Muscle of back (tissue), 11 donors: ENCODE data around the gene NOTUM. TPM values are rescaled to one million over a fixed set of nuclear protein-coding genes. Genes with fewer than 3 reads are reported as not detected.
A peak's percentile ranks its signal among the peaks of the same experiment; 100 is the strongest.

Experiments
- DNase-seq, 3 donors: peaks; one replicate each; pipeline versions ENCODE4 v3.0.0 to v3.0.0-alpha.2; 2013
- polyA plus RNA-seq, 10 donors: library from polyadenylated mRNA; unstranded; fragments of 120-200 nt; gene quantifications; one replicate each; pipeline ENCODE4 v1.2.1, GENCODE V29; 2013; ENCODE audit not compliant: insufficient read length in 10 of 10

Gene NOTUM
- polyA plus RNA-seq, 10 donors = 1.5 to 4.2 (median 2.8) TPM

- peak; percentile 77 to 91 (median 90) for DNase-seq
Measured at GRCh38 chr17:81911277-81911961, 49.6 kb downstream of the NOTUM start, which contains the start of gene PCYT2. PCYT2 (minus strand) TSS chr17:81911399; CDS start chr17:81911355, 44 bp downstream.

- no peak for DNase-seq
Measured at GRCh38 chr17:81910840-81911276, 50.1 kb downstream of the NOTUM start.

- DNase-seq = no peak
Measured at GRCh38 chr17:81909966-81910839, 50.8 kb downstream of the NOTUM start.

- DNase-seq = no peak
Measured at GRCh38 chr17:81909231-81909630, 51.8 kb downstream of the NOTUM start.

- DNase-seq = no peak
Measured at GRCh38 chr17:81908793-81909192, 52.2 kb downstream of the NOTUM start.

- DNase-seq = no peak
Measured at GRCh38 chr17:81907219-81908145, 53.5 kb downstream of the NOTUM start.

- no peak for DNase-seq
Measured at GRCh38 chr17:81906476-81907218, 54.3 kb downstream of the NOTUM start.

- DNase-seq = no peak
Measured at GRCh38 chr17:81905993-81906392, 55.0 kb downstream of the NOTUM start.

- no peak for DNase-seq
Measured at GRCh38 chr17:81905424-81905875, 55.5 kb downstream of the NOTUM start.

- no peak for DNase-seq
Measured at GRCh38 chr17:81904600-81905423, 56.2 kb downstream of the NOTUM start.

- DNase-seq = no peak
Measured at GRCh38 chr17:81903896-81904599, 56.9 kb downstream of the NOTUM start.

- no peak for DNase-seq
Measured at GRCh38 chr17:81903415-81903831, 57.6 kb downstream of the NOTUM start.

- DNase-seq = no peak
Measured at GRCh38 chr17:81902653-81903414, 58.2 kb downstream of the NOTUM start.

Other genes with a start within 250 kb of the NOTUM start
- 1 to 10 TPM; 1.7 to 4.9 (median 3.7) TPM for gene SLC25A10, start 248.9 kb downstream of the NOTUM start, polyA plus RNA-seq
- under 1 TPM in 1 of 10 donors, not detected in 9; 0.10 TPM for gene GCGR, start 157.0 kb downstream of the NOTUM start, polyA plus RNA-seq
- gene MCRIP1, start 127.9 kb downstream of the NOTUM start, polyA plus RNA-seq = 100 to 1,000 TPM in 5 of 10 donors, 10 to 100 TPM in 5; 67.2 to 139 (median 102) TPM
- 10 to 100 TPM; 13.2 to 84.6 (median 36.4) TPM for gene PPP1R27, start 126.1 kb downstream of the NOTUM start, polyA plus RNA-seq
- gene P4HB, start 100.7 kb downstream of the NOTUM start, polyA plus RNA-seq = 100 to 1,000 TPM; 359 to 534 (median 424) TPM
- gene ARHGDIA, start 89.8 kb downstream of the NOTUM start, polyA plus RNA-seq = 100 to 1,000 TPM; 128 to 225 (median 163) TPM
- 10 to 100 TPM; 49.7 to 81.7 (median 60.7) TPM for gene ALYREF, start 69.6 kb downstream of the NOTUM start, polyA plus RNA-seq
- 100 to 1,000 TPM in 4 of 10 donors, 10 to 100 TPM in 6; 77.7 to 136 (median 93.3) TPM for gene ANAPC11, start 69.5 kb downstream of the NOTUM start, polyA plus RNA-seq
- 1 to 10 TPM in 2 of 10 donors, under 1 TPM in 5, not detected in 3; 0.13 to 1.2 (median 0.64) TPM for gene NPB, start 58.9 kb downstream of the NOTUM start, polyA plus RNA-seq
- 10 to 100 TPM in 6 of 10 donors, 1 to 10 TPM in 4; 7.9 to 14.0 (median 10.2) TPM for gene PCYT2, start 49.8 kb downstream of the NOTUM start, polyA plus RNA-seq
- 1 to 10 TPM; 5.3 to 9.4 (median 6.9) TPM for gene SIRT7, start 43.0 kb downstream of the NOTUM start, polyA plus RNA-seq
- gene MAFG, start 33.5 kb downstream of the NOTUM start, polyA plus RNA-seq = 10 to 100 TPM; 12.3 to 14.8 (median 13.9) TPM
- 100 to 1,000 TPM in 1 of 10 donors, 10 to 100 TPM in 9; 52.3 to 103 (median 61.8) TPM for gene PYCR1, start 23.9 kb downstream of the NOTUM start, polyA plus RNA-seq
- gene MYADML2, start 14.0 kb downstream of the NOTUM start, polyA plus RNA-seq = 10 to 100 TPM in 9 of 10 donors, 1 to 10 TPM in 1; 8.9 to 29.8 (median 22.3) TPM
- gene ASPSCR1, start 16.4 kb upstream of the NOTUM start, polyA plus RNA-seq = 10 to 100 TPM; 15.5 to 28.4 (median 21.6) TPM
- 10 to 100 TPM; 26.6 to 42.8 (median 31.0) TPM for gene CENPX, start 61.7 kb upstream of the NOTUM start, polyA plus RNA-seq
- gene LRRC45, start 62.1 kb upstream of the NOTUM start, polyA plus RNA-seq = 10 to 100 TPM in 3 of 10 donors, 1 to 10 TPM in 7; 5.3 to 12.7 (median 8.5) TPM
- gene RAC3, start 70.5 kb upstream of the NOTUM start, polyA plus RNA-seq = 10 to 100 TPM in 2 of 10 donors, 1 to 10 TPM in 8; 4.7 to 27.6 (median 8.2) TPM
- gene DCXR, start 76.5 kb upstream of the NOTUM start, polyA plus RNA-seq = 10 to 100 TPM; 20.6 to 42.5 (median 35.0) TPM
- gene RFNG, start 90.6 kb upstream of the NOTUM start, polyA plus RNA-seq = 10 to 100 TPM; 18.2 to 39.0 (median 29.2) TPM
- 10 to 100 TPM; 60.4 to 72.8 (median 66.1) TPM for gene GPS1, start 90.7 kb upstream of the NOTUM start, polyA plus RNA-seq
- gene DUS1L, start 104.6 kb upstream of the NOTUM start, polyA plus RNA-seq = 10 to 100 TPM; 43.1 to 61.5 (median 53.2) TPM
- gene FASN, start 137.0 kb upstream of the NOTUM start, polyA plus RNA-seq = 10 to 100 TPM; 17.6 to 47.7 (median 28.6) TPM